Measurements from ENCODE around the gene PDS5B. TPM values are rescaled to one million over a fixed set of nuclear protein-coding genes. Genes with fewer than 3 reads are reported as not detected.

The PDS5B gene
- total RNA-seq, 1 experiment from 2014 or later: 26.5 TPM

GRCh38 chr13:32759152-32759551, 172.9 kb downstream of the PDS5B start (continued):
- TF ChIP-seq ZBTB33 (IDR thresholded peaks at IDR 0.05; ENCODE audit: extremely low read depth, insufficient replicate concordance, low read length): no peak
- no peak for TF ChIP-seq SP1 (IDR thresholded peaks at IDR 0.05; ENCODE audit: low read depth)
- no peak for TF ChIP-seq POLR2A (IDR thresholded peaks at IDR 0.05; ENCODE audit: borderline replicate concordance, extremely low read depth, insufficient read depth, insufficient read length)

- H2AFZ ChIP-seq (ENCODE audit: low read depth, low read length, poor library complexity, severe bottlenecking): no peak overlapping the region
- intact Hi-C loops (cut with micrococcal nuclease): no loop called here
- no peaks in the 10 kb centered on the region for H3K9me2 ChIP-seq (ENCODE audit: insufficient read depth)
- no peak overlapping the region for H3K9ac ChIP-seq (ENCODE audit: low read length)
- BruUV-seq (replicated peaks): no TSS peak
- no peak for DNase-seq (ENCODE audit: low read depth, low spot score)
- POLR2A ChIA-PET: no interaction called here
- no peak overlapping the region for H3K27ac ChIP-seq (ENCODE audit: low read depth, low read length)
- peaks cover 7 to 16% of the 10 kb centered on the region in 2 experiments; a peak in 3 of 4 replicates for H3K36me3 ChIP-seq (ENCODE audit: control insufficient read depth in 1 of 2, insufficient read depth in 2 of 2, low read length in 2 of 2)
- H3K4me3 ChIP-seq (replicated peaks in 1 of 2; ENCODE audit: low read depth in 1 of 2, low read length in 2 of 2): no peak overlapping the region
- H4K20me1 ChIP-seq (ENCODE audit: insufficient read depth): no peaks in the 10 kb centered on the region
- ATAC-seq: no peak
- H3K27me3 ChIP-seq (ENCODE audit: insufficient read depth, low read length): no peaks in the 10 kb centered on the region
- CTCF ChIA-PET: no interaction called here
- H3K9me3 ChIP-seq (ENCODE audit: control insufficient read depth in 1 of 2, insufficient read depth in 1 of 2, low read depth in 1 of 2, low read length in 2 of 2): no peaks in the 10 kb centered on the region
- RAD21 ChIA-PET (ENCODE audit: low non-redundant PET in 1 of 2, low total read pairs in 2 of 2, uncharacterized antibody in 2 of 2, unreplicated experiment in 2 of 2): no interaction called here
- peaks cover 2% of the 10 kb centered on the region; the same call in 1 of the 2 replicates for H3K79me2 ChIP-seq (ENCODE audit: insufficient read depth, low read length)
- H3K4me2 ChIP-seq (ENCODE audit: low read length): no peak overlapping the region
- H3K4me1 ChIP-seq (ENCODE audit: control insufficient read depth in 1 of 2, insufficient read depth in 2 of 2, low read length in 2 of 2): no peaks in the 10 kb centered on the region
- TF ChIP-seq EGR1 (IDR thresholded peaks at IDR 0.05; ENCODE audit: low read depth) (no peak), POLR2AphosphoS5 (IDR thresholded peaks at IDR 0.05; ENCODE audit: low read depth, low read length) (no peak), CTCF (IDR thresholded peaks at IDR 0.05 in 2 of 3, conservative IDR thresholded peaks at IDR 0.05 in 1 of 3; ENCODE audit: borderline replicate concordance in 1 of 3, insufficient read depth in 1 of 3, low read depth in 2 of 3, low read length in 2 of 3) (no peak), SRF (IDR thresholded peaks at IDR 0.05; ENCODE audit: low read depth) (no peak), SP1 (IDR thresholded peaks at IDR 0.05; ENCODE audit: low read depth) (no peak), CEBPB (IDR thresholded peaks at IDR 0.05; ENCODE audit: low read depth) (no peak), MAX (IDR thresholded peaks at IDR 0.05) (no peak), FOSL1 (IDR thresholded peaks at IDR 0.05; ENCODE audit: low read depth) (no peak), TCF7L2 (IDR thresholded peaks at IDR 0.05; ENCODE audit: borderline replicate concordance, extremely low read depth, insufficient read depth, insufficient read length) (no peak), REST (IDR thresholded peaks at IDR 0.05; ENCODE audit: low read depth) (no peak), ZFX (IDR thresholded peaks at IDR 0.05) (no peak), ATF3 (IDR thresholded peaks at IDR 0.05) (no peak), YY1 (IDR thresholded peaks at IDR 0.05; ENCODE audit: extremely low read depth, insufficient replicate concordance, low read depth, low read length) (no peak), EZH2 (IDR thresholded peaks at IDR 0.05) (no peak), ELF1 (IDR thresholded peaks at IDR 0.05; ENCODE audit: borderline replicate concordance, low read depth) (no peak)
These were observed 175.2 kb downstream of the PDS5B start for GRCh38 chr13:32761472-32761871.

Data from HCT116 (cell line).